Thoracic aorta (tissue), 2 donors: ENCODE results near the gene MON2. TPM values are rescaled to one million over a fixed set of nuclear protein-coding genes. Genes with fewer than 3 reads are reported as not detected.

ENCODE experiments used
- ATAC-seq: fragments of 150-250 bp; one replicate; pipeline ENCODE4 v1.8.0; 2017; ENCODE audit warnings: low read depth; ENCODE audit not compliant: insufficient number of reproducible peaks, low FRiP score
- DNase-seq: peaks from one replicate; pipeline ENCODE4 v3.0.0-alpha.2; 2020; ENCODE audit warnings: low spot score
- H3K27ac ChIP-seq, 2 donors: fragments of 200-600 bp; sonication (generic); 1 replicate in 1 of 2; 2 replicates in 1 of 2; pipeline ENCODE4 v1.5.1; 2016; ENCODE audit warnings: mild to moderate bottlenecking in 2 of 2, moderate library complexity in 2 of 2
- H3K27me3 ChIP-seq: fragments of 200-600 bp; sonication (generic); replicated peaks from 2 replicates; pipeline ENCODE4 v1.6.0; 2016; ENCODE audit warnings: mild to moderate bottlenecking; ENCODE audit not compliant: insufficient read depth
- H3K36me3 ChIP-seq: fragments of 200-600 bp; sonication (generic); one replicate; pipeline ENCODE4 v1.5.1; 2016
- H3K4me1 ChIP-seq, 2 donors: fragments of 200-600 bp; sonication (generic); 1 replicate in 1 of 2; 2 replicates in 1 of 2; pipeline versions ENCODE4 v1.5.1 to v1.6.0; 2016; ENCODE audit warnings: low read depth in 2 of 2, mild to moderate bottlenecking in 1 of 2; ENCODE audit not compliant: control insufficient read depth in 1 of 2
- H3K4me3 ChIP-seq: fragments of 200-600 bp; sonication (generic); 2 replicates; pipeline ENCODE4 v1.5.1; 2016; ENCODE audit warnings: mild to moderate bottlenecking
- H3K9me3 ChIP-seq: fragments of 200-600 bp; sonication (generic); 2 replicates; pipeline ENCODE4 v1.5.1; 2016
- CTCF ChIP-seq: fragments of 200-600 bp; sonication (generic); IDR thresholded peaks from one replicate; pipeline ENCODE4 v1.5.1; 2019; ENCODE audit warnings: antibody characterized with exemption
- total RNA-seq, 2 donors: library from RNA; depleted of rRNA; stranded (reverse); fragments of >200 nt; gene quantifications; one replicate each; pipeline versions ENCODE4 v1.1.0 to v1.2.3, GENCODE V29; 2016

The MON2 gene
- total RNA-seq, 2 donors from 2014 or later = 73.0 to 154 TPM

GRCh38 chr12:62468935-62469334 lies 2.3 kb downstream of the MON2 start:
- ATAC-seq (no peak), DNase-seq (no peak)
- H3K9me3 ChIP-seq = peaks cover under 1% of the 10 kb centered on the region
- no peak for TF ChIP-seq CTCF
- H3K27me3 ChIP-seq = no peaks in the 10 kb centered on the region
- peak overlapping the region; percentile 89 for H3K4me3 ChIP-seq
- no peaks in the 10 kb centered on the region for H3K36me3 ChIP-seq
- H3K4me1 ChIP-seq = peaks cover 12 to 41% of the 10 kb centered on the region in 2 donors
- no peak overlapping the region for H3K27ac ChIP-seq

GRCh38 chr12:62469704-62470103 lies 3.1 kb downstream of the MON2 start:
- ATAC-seq (no peak), DNase-seq (no peak)
- no peaks in the 10 kb centered on the region for H3K9me3 ChIP-seq
- H3K4me1 ChIP-seq = peaks cover 12 to 41% of the 10 kb centered on the region in 2 donors
- H3K27ac ChIP-seq = no peak overlapping the region
- TF ChIP-seq CTCF = no peak
- peak overlapping the region; percentile 89 for H3K4me3 ChIP-seq
- H3K27me3 ChIP-seq = no peaks in the 10 kb centered on the region
- H3K36me3 ChIP-seq = no peaks in the 10 kb centered on the region

- Histone ChIP-seq H3K36me3 (no peaks in the 10 kb centered on the region), H3K27ac (no peak overlapping the region), H3K27me3 (no peaks in the 10 kb centered on the region), H3K4me1 (peaks cover 12 to 37% of the 10 kb centered on the region in 2 donors), H3K9me3 (no peaks in the 10 kb centered on the region), H3K4me3 (no peak overlapping the region)
- DNase-seq (no peak), ATAC-seq (no peak)
- TF ChIP-seq CTCF = no peak
These were observed 5.1 kb downstream of the MON2 start for GRCh38 chr12:62471734-62472133.

- ATAC-seq (no peak), DNase-seq (no peak)
- H3K36me3 ChIP-seq = peaks cover 3% of the 10 kb centered on the region
- H3K4me3 ChIP-seq = no peak overlapping the region
- H3K27me3 ChIP-seq = no peaks in the 10 kb centered on the region
- H3K27ac ChIP-seq = no peak overlapping the region
- peaks cover 12 to 37% of the 10 kb centered on the region in 2 donors for H3K4me1 ChIP-seq
- TF ChIP-seq CTCF = no peak
- H3K9me3 ChIP-seq = no peaks in the 10 kb centered on the region
These were observed 5.8 kb downstream of the MON2 start for GRCh38 chr12:62472472-62472871.

- no peak overlapping the region for H3K4me3 ChIP-seq
- H3K4me1 ChIP-seq = peaks cover 0 to 10% of the 10 kb centered on the region in 2 donors
- no peaks in the 10 kb centered on the region for H3K9me3 ChIP-seq
- no peak for ATAC-seq
- H3K27me3 ChIP-seq = no peaks in the 10 kb centered on the region
- DNase-seq = no peak
- peaks cover 4% of the 10 kb centered on the region for H3K36me3 ChIP-seq
- no peak for TF ChIP-seq CTCF
- H3K27ac ChIP-seq = no peak overlapping the region
These were observed 15.4 kb downstream of the MON2 start for GRCh38 chr12:62481843-62482540.
